Measurements from ENCODE around the gene IQSEC1. TPM values are rescaled to one million over a fixed set of nuclear protein-coding genes. Genes with fewer than 3 reads are reported as not detected.

IQSEC1 gene
- total RNA-seq, 1 experiment from 2014 or later = 13.0 TPM

GRCh38 chr3:13120928-13121552 lies 47.8 kb upstream of the IQSEC1 start:
- CTCF ChIA-PET = no interaction called here

GRCh38 chr3:13120289-13120927 lies 47.2 kb upstream of the IQSEC1 start:
- TF ChIP-seq EZH2 (IDR thresholded peaks at IDR 0.05; ENCODE audit: borderline replicate concordance, low read depth, low read length, poor library complexity, severe bottlenecking) = no peak
- TF ChIP-seq, protein P1, sequence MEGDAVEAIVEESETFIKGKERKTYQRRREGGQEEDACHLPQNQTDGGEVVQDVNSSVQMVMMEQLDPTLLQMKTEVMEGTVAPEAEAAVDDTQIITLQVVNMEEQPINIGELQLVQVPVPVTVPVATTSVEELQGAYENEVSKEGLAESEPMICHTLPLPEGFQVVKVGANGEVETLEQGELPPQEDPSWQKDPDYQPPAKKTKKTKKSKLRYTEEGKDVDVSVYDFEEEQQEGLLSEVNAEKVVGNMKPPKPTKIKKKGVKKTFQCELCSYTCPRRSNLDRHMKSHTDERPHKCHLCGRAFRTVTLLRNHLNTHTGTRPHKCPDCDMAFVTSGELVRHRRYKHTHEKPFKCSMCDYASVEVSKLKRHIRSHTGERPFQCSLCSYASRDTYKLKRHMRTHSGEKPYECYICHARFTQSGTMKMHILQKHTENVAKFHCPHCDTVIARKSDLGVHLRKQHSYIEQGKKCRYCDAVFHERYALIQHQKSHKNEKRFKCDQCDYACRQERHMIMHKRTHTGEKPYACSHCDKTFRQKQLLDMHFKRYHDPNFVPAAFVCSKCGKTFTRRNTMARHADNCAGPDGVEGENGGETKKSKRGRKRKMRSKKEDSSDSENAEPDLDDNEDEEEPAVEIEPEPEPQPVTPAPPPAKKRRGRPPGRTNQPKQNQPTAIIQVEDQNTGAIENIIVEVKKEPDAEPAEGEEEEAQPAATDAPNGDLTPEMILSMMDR (conservative IDR thresholded peaks at IDR 0.05; ENCODE audit: low read depth, low read length) = no peak
- BruUV-seq (replicated peaks) = no TSS peak
- H3K36me3 ChIP-seq (ENCODE audit: insufficient read depth, low read length, poor library complexity, severe bottlenecking) = no peaks in the 10 kb centered on the region
- CTCF ChIA-PET = no interaction called here
- intact Hi-C loops (cut with micrococcal nuclease; ENCODE audit: unreplicated experiment) = no loop called here
- POLR2A ChIA-PET (ENCODE audit: low non-redundant PET) = no interaction called here
- H3K27ac ChIP-seq (ENCODE audit: low read depth, low read length, poor library complexity, severe bottlenecking) = no peak overlapping the region
- no peak overlapping the region for H3K4me3 ChIP-seq (ENCODE audit: low read depth, low read length, poor library complexity, severe bottlenecking)
- DNase-seq (ENCODE audit: low spot score) = no peak
- no peaks in the 10 kb centered on the region for H3K4me1 ChIP-seq (ENCODE audit: insufficient read depth, low read length, poor library complexity, severe bottlenecking)
- no peaks in the 10 kb centered on the region for H3K9me3 ChIP-seq (ENCODE audit: low read depth, low read length, poor library complexity, severe bottlenecking)
- peaks cover 15% of the 10 kb centered on the region for H3K27me3 ChIP-seq (replicated peaks; ENCODE audit: insufficient read depth, low read depth, low read length, poor library complexity)

More at GRCh38 chr3:13120928-13121552, 47.8 kb upstream of the IQSEC1 start:
- H3K4me1 ChIP-seq (ENCODE audit: insufficient read depth, low read length, poor library complexity, severe bottlenecking) = no peaks in the 10 kb centered on the region
- no TSS peak for BruUV-seq (replicated peaks)
- DNase-seq (ENCODE audit: low spot score) = no peak
- peaks cover 13% of the 10 kb centered on the region for H3K27me3 ChIP-seq (replicated peaks; ENCODE audit: insufficient read depth, low read depth, low read length, poor library complexity)
- intact Hi-C loops (cut with micrococcal nuclease; ENCODE audit: unreplicated experiment) = no loop called here
- POLR2A ChIA-PET (ENCODE audit: low non-redundant PET) = no interaction called here
- no peak overlapping the region for H3K4me3 ChIP-seq (ENCODE audit: low read depth, low read length, poor library complexity, severe bottlenecking)
- no peaks in the 10 kb centered on the region for H3K9me3 ChIP-seq (ENCODE audit: low read depth, low read length, poor library complexity, severe bottlenecking)
- TF ChIP-seq EZH2 (IDR thresholded peaks at IDR 0.05; ENCODE audit: borderline replicate concordance, low read depth, low read length, poor library complexity, severe bottlenecking) = no peak
- TF ChIP-seq, protein P1 (conservative IDR thresholded peaks at IDR 0.05; ENCODE audit: low read depth, low read length) = no peak
- H3K27ac ChIP-seq (ENCODE audit: low read depth, low read length, poor library complexity, severe bottlenecking) = no peak overlapping the region
- H3K36me3 ChIP-seq (ENCODE audit: insufficient read depth, low read length, poor library complexity, severe bottlenecking) = no peaks in the 10 kb centered on the region

DNA sequence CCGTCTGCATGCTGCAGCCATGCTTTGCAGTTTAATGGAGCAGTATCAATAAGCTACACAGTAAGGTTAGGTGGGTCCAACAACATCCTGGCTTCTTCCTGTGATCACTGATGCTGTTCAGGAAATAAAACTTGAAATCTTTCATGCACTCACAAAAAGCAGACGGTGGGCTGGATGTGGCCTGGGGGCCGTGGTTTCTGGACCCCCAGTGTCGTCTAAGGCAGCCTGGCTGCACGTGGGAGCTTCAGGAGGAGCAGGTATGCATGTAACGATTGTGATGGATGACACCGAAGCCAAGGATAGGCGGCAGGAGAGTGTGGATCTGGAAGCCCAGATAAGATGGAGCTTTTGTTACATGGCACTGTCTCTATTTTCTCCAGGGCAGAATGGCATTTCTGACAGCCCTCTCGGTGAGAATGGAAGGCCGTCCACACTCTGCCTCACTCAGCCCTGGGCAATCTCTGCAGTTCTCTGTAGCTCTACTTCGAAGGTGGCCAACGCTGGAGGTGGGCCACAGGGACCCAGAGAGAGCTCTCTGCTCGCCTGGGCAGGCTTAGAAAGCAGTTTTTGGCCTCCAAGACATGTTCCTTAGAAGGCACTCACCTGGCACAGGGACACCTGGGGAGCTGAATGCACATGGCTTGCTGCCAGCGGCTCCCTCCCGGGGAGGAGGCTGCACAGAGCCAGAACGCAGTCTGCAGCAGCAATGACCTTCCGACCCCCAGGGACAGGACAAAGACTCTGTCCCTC lies 46.4 kb upstream of the IQSEC1 start:
- intact Hi-C loops (cut with micrococcal nuclease; ENCODE audit: unreplicated experiment) = no loop called here
- H3K27ac ChIP-seq (ENCODE audit: low read depth, low read length, poor library complexity, severe bottlenecking) = no peak overlapping the region
- DNase-seq (ENCODE audit: low spot score) = no peak
- no peaks in the 10 kb centered on the region for H3K9me3 ChIP-seq (ENCODE audit: low read depth, low read length, poor library complexity, severe bottlenecking)
- TF ChIP-seq, protein P1 (conservative IDR thresholded peaks at IDR 0.05; ENCODE audit: low read depth, low read length) = no peak
- no peak for TF ChIP-seq EZH2 (IDR thresholded peaks at IDR 0.05; ENCODE audit: borderline replicate concordance, low read depth, low read length, poor library complexity, severe bottlenecking)
- no peak overlapping the region for H3K4me3 ChIP-seq (ENCODE audit: low read depth, low read length, poor library complexity, severe bottlenecking)
- H3K27me3 ChIP-seq (replicated peaks; ENCODE audit: insufficient read depth, low read depth, low read length, poor library complexity) = peaks cover 15% of the 10 kb centered on the region
- no peaks in the 10 kb centered on the region for H3K36me3 ChIP-seq (ENCODE audit: insufficient read depth, low read length, poor library complexity, severe bottlenecking)
- ChIA-PET CTCF (no interaction called here), POLR2A (ENCODE audit: low non-redundant PET) (no interaction called here)
- H3K4me1 ChIP-seq (ENCODE audit: insufficient read depth, low read length, poor library complexity, severe bottlenecking) = no peaks in the 10 kb centered on the region
- BruUV-seq (replicated peaks) = no TSS peak

Data from A673 (cell line).